Fibroblast of pulmonary artery (primary cell): ENCODE results near the gene ZFAND3.
"Not testable (repeated sequence)": the region's sequence is repeated elsewhere in the genome, so short reads cannot be mapped to it uniquely, and the experiment has no call there.

Source experiments
- DNase-seq: peaks from one replicate; pipeline ENCODE4 v3.0.0-alpha.2; 2010; ENCODE audit warnings: low read depth
- H3K4me3 ChIP-seq: replicated peaks from 2 replicates; pipeline ENCODE4 v1.5.1; 2011; ENCODE audit warnings: low read depth, mild to moderate bottlenecking, control low read depth, low read length, moderate library complexity
- CTCF ChIP-seq: IDR thresholded peaks from 2 replicates; pipeline ENCODE4 v1.5.1; 2011; ENCODE audit warnings: mild to moderate bottlenecking, control low read depth, low read length, inconsistent platforms; ENCODE audit errors: missing control alignments

The ZFAND3 gene

GRCh38 chr6:38118791-38119365 is 299.4 kb downstream of the ZFAND3 start:
- H3K4me3 ChIP-seq = no peak overlapping the region
- TF ChIP-seq CTCF = no peak
- peak; percentile 7 for DNase-seq

GRCh38 chr6:38119516-38119915 is 300.0 kb downstream of the ZFAND3 start:
- H3K4me3 ChIP-seq = no peak overlapping the region
- no peak for DNase-seq
- no peak for TF ChIP-seq CTCF

GRCh38 chr6:38124224-38124926 is 304.8 kb downstream of the ZFAND3 start:
- not testable (repeated sequence) for H3K4me3 ChIP-seq, DNase-seq

- no peak for DNase-seq
- TF ChIP-seq CTCF = no peak
- no peak overlapping the region for H3K4me3 ChIP-seq
These were observed 307.8 kb downstream of the ZFAND3 start for GRCh38 chr6:38127284-38127683.

GRCh38 chr6:38131527-38131965 is 312.0 kb downstream of the ZFAND3 start:
- DNase-seq = peak; percentile 94
- no peak for TF ChIP-seq CTCF
- H3K4me3 ChIP-seq = no peak overlapping the region

GRCh38 chr6:38133932-38134703 is 314.6 kb downstream of the ZFAND3 start:
- TF ChIP-seq CTCF = no peak
- DNase-seq = no peak
- H3K4me3 ChIP-seq = no peak overlapping the region

GRCh38 chr6:38134704-38135088 is 315.2 kb downstream of the ZFAND3 start:
- no peak for DNase-seq
- no peak for TF ChIP-seq CTCF
- no peak overlapping the region for H3K4me3 ChIP-seq
